HCT116 (cell line): Measurements from ENCODE around the gene KRT26. TPM values are rescaled to one million over a fixed set of nuclear protein-coding genes. Genes with fewer than 3 reads are reported as not detected.

Experiments used
- ATAC-seq: fragments of 200-7000 bp; cut with Tn5 transposase; 2 replicates; pipeline ENCODE4 v1.9.1; 2020; ENCODE audit warnings: mild to moderate bottlenecking, moderate library complexity
- BruUV-seq: library from RNA; stranded (reverse); fragments of 400-500 nt; replicated peaks from 2 replicates; lab custom pipeline; 2021; lab: Mats Ljungman, UMichigan
- CTCF ChIA-PET: fragments of 300-600 bp; sonication (Branson Sonifier 250); formaldehyde crosslinking; loops from one replicate; lab custom pipeline; 2021; ENCODE audit warnings: antibody characterized with exemption; lab: Charles Lee
- POLR2A ChIA-PET: fragments of 300-600, 350-600 bp; sonication (Branson Sonifier 250); formaldehyde crosslinking; loops from one replicate; lab custom pipeline; 2021; ENCODE audit warnings: antibody characterized with exemption; lab: Charles Lee
- RAD21 ChIA-PET, 2 experiments: fragments of 300-600 bp; sonication (Branson Sonifier 250); formaldehyde crosslinking; loops; one replicate each; lab custom pipeline; 2023; ENCODE audit warnings: low total read pairs in 2 of 2; ENCODE audit not compliant: uncharacterized antibody in 2 of 2, unreplicated experiment in 2 of 2, low non-redundant PET in 1 of 2; lab: Charles Lee
- DNase-seq: peaks from one replicate; pipeline ENCODE4 v3.0.0-alpha.2; 2010; ENCODE audit warnings: low read depth, low spot score
- H2AFZ ChIP-seq: fragments of 200-600 bp; shearing (Covaris generic), sonication (generic); 2 replicates; pipeline ENCODE4 v1.6.1; 2017; ENCODE audit warnings: low read depth, mixed run types, mixed read lengths, antibody characterized with exemption, low read length; ENCODE audit not compliant: poor library complexity, severe bottlenecking
- H3K27ac ChIP-seq: 2 replicates; pipeline ENCODE4 v1.5.1; 2012; ENCODE audit warnings: low read depth, low read length
- H3K27me3 ChIP-seq: fragments of 200-600 bp; sonication (generic); 2 replicates; pipeline ENCODE4 v1.6.1; 2016; ENCODE audit warnings: mixed run types, low read length, mixed read lengths; ENCODE audit not compliant: insufficient read depth
- H3K36me3 ChIP-seq, 2 experiments: fragments of 200-500 bp in 1 of 2; fragments of 200-600 bp in 1 of 2; sonication (Bioruptor generic) in 1 of 2; sonication (generic) in 1 of 2; 2 replicates each; pipeline versions ENCODE4 v1.5.1 to v1.6.1; 2014 to 2016; ENCODE audit warnings: low read length in 2 of 2, inconsistent platforms in 1 of 2, mixed read lengths in 1 of 2, mixed run types in 1 of 2; ENCODE audit not compliant: insufficient read depth in 2 of 2, control insufficient read depth in 1 of 2
- H3K4me1 ChIP-seq, 2 experiments: fragments of 200-600 bp in 1 of 2; sonication (generic) in 1 of 2; 2 replicates each; pipeline versions ENCODE4 v1.5.1 to v1.6.1; 2012 to 2017; ENCODE audit warnings: low read length in 2 of 2, inconsistent platforms in 1 of 2, mild to moderate bottlenecking in 1 of 2, mixed read lengths in 1 of 2, mixed run types in 1 of 2, moderate library complexity in 1 of 2; ENCODE audit not compliant: insufficient read depth in 2 of 2, control insufficient read depth in 1 of 2
- H3K4me2 ChIP-seq: fragments of 200-600 bp; sonication (generic); 2 replicates; pipeline ENCODE4 v1.6.1; 2017; ENCODE audit warnings: mixed run types, low read length, mixed read lengths
- H3K4me3 ChIP-seq, 2 experiments: fragments of 200-600 bp in 1 of 2; sonication (generic) in 1 of 2; replicated peaks in 1 of 2; 2 replicates each; pipeline ENCODE4 v1.5.1; 2011 to 2016; ENCODE audit warnings: low read length in 2 of 2, control low read depth in 1 of 2, low read depth in 1 of 2, mild to moderate bottlenecking in 1 of 2, mixed read lengths in 1 of 2, mixed run types in 1 of 2
- H3K79me2 ChIP-seq: fragments of 200-600 bp; sonication (generic); 2 replicates; pipeline ENCODE4 v1.6.1; 2017; ENCODE audit warnings: mild to moderate bottlenecking, mixed run types, low read length, moderate library complexity, mixed read lengths; ENCODE audit not compliant: insufficient read depth
- H3K9ac ChIP-seq: fragments of 200-600 bp; sonication (generic); 2 replicates; pipeline ENCODE4 v1.6.1; 2016; ENCODE audit warnings: low read length, mixed read lengths
- H3K9me2 ChIP-seq: fragments of 200-600 bp; sonication (generic), shearing (Covaris generic); 2 replicates; pipeline ENCODE4 v1.6.1; 2017; ENCODE audit warnings: mixed run types, mild to moderate bottlenecking, moderate library complexity; ENCODE audit not compliant: insufficient read depth
- H3K9me3 ChIP-seq, 2 experiments: fragments of 200-500 bp in 1 of 2; fragments of 200-600 bp in 1 of 2; sonication (Bioruptor generic) in 1 of 2; sonication (generic) in 1 of 2; 2 replicates each; pipeline ENCODE4 v1.6.1; 2014 to 2017; ENCODE audit warnings: low read length in 2 of 2, mixed read lengths in 2 of 2, inconsistent platforms in 1 of 2, low read depth in 1 of 2, mild to moderate bottlenecking in 1 of 2, mixed run types in 1 of 2, moderate library complexity in 1 of 2; ENCODE audit not compliant: control insufficient read depth in 1 of 2, insufficient read depth in 1 of 2
- H4K20me1 ChIP-seq: fragments of 200-600 bp; sonication (generic), shearing (Covaris generic); 2 replicates; pipeline ENCODE4 v1.6.1; 2017; ENCODE audit warnings: mixed run types, mild to moderate bottlenecking, moderate library complexity; ENCODE audit not compliant: insufficient read depth
- ATF3 ChIP-seq: IDR thresholded peaks from 2 replicates; pipeline ENCODE4 v1.6.1; 2012
- CTCF ChIP-seq, 3 experiments: fragments of 200-600 bp in 1 of 3; sonication (generic) in 1 of 3; IDR thresholded peaks in 2 of 3; conservative IDR thresholded peaks in 1 of 3; 2 replicates each; pipeline ENCODE4 v1.5.1; 2012 to 2017; ENCODE audit warnings: low read depth in 2 of 3, low read length in 2 of 3, antibody characterized with exemption in 1 of 3, borderline replicate concordance in 1 of 3, control low read depth in 1 of 3, mild to moderate bottlenecking in 1 of 3, mixed read lengths in 1 of 3, mixed run types in 1 of 3, moderate library complexity in 1 of 3; ENCODE audit not compliant: insufficient read depth in 1 of 3
- EGR1 ChIP-seq: IDR thresholded peaks from 2 replicates; pipeline ENCODE4 v1.6.1; 2012; ENCODE audit warnings: low read depth
- ELF1 ChIP-seq: IDR thresholded peaks from 2 replicates; pipeline ENCODE4 v1.6.1; 2012; ENCODE audit warnings: low read depth, borderline replicate concordance
- EZH2 ChIP-seq: fragments of 200-600 bp; sonication (generic); IDR thresholded peaks from 2 replicates; pipeline ENCODE4 v1.6.1; 2017; ENCODE audit warnings: antibody characterized with exemption, mixed run types
- EZH2phosphoT487 ChIP-seq: fragments of 200-600 bp; IDR thresholded peaks from 2 replicates; pipeline ENCODE4 v1.6.1; 2018; ENCODE audit warnings: antibody characterized with exemption, borderline replicate concordance
- FOSL1 ChIP-seq: IDR thresholded peaks from 2 replicates; pipeline ENCODE4 v1.6.1; 2012; ENCODE audit warnings: low read depth
- SP1 ChIP-seq: IDR thresholded peaks from 2 replicates; pipeline ENCODE4 v1.6.1; 2012; ENCODE audit warnings: low read depth
- ZBTB33 ChIP-seq: IDR thresholded peaks from 2 replicates; pipeline ENCODE4 v1.6.1; 2011; ENCODE audit warnings: mild to moderate bottlenecking, low read length, moderate library complexity; ENCODE audit not compliant: insufficient replicate concordance; ENCODE audit errors: extremely low read depth
- ZFX ChIP-seq: fragments of 450-650 bp; IDR thresholded peaks from 2 replicates; pipeline ENCODE4 v1.6.1; 2017
- intact Hi-C: fragments of 100-400 bp; cut with micrococcal nuclease; formaldehyde crosslinking; loops from 2 replicates; pipeline ENCODE4 v1.10.0; 2022
- total RNA-seq: library from RNA; stranded (reverse); gene quantifications from one replicate; pipeline ENCODE4 v1.2.1, GENCODE V29; 2021; ENCODE audit not compliant: unreplicated experiment

The KRT26 gene
- total RNA-seq, 1 experiment from 2014 or later = not detected

- CTCF ChIA-PET = no interaction called here
- DNase-seq = no peak
- BruUV-seq = no TSS peak
- TF ChIP-seq FOSL1 = no peak
- no peak for TF ChIP-seq ELF1
- no peak for TF ChIP-seq EZH2phosphoT487
- TF ChIP-seq CTCF (IDR thresholded peaks at IDR 0.05 in 2 of 3, conservative IDR thresholded peaks at IDR 0.05 in 1 of 3; ENCODE audit: borderline replicate concordance in 1 of 3, insufficient read depth in 1 of 3, low read depth in 2 of 3, low read length in 2 of 3) = no peak
- TF ChIP-seq ATF3 = no peak
- TF ChIP-seq ZFX = no peak
- TF ChIP-seq SP1 = no peak
- TF ChIP-seq ZBTB33 = no peak
- TF ChIP-seq EGR1 = no peak
- no peak for TF ChIP-seq EZH2
- TF ChIP-seq, all 23 proteins: peak for 0
- Histone ChIP-seq H3K4me3 (no peak within 1 kb of the TSS), H3K36me3 (no peaks in the 10 kb centered on the region), H3K79me2 (no peaks in the 10 kb centered on the region), H3K27ac (no peak within 1 kb of the TSS), H3K27me3 (no peaks in the 10 kb centered on the region), H3K4me1 (peaks cover 3 to 9% of the 10 kb centered on the region in 2 experiments; a peak in 3 of 4 replicates), H3K9me2 (no peaks in the 10 kb centered on the region), H3K4me2 (no peak within 1 kb of the TSS), H3K9me3 (no peaks in the 10 kb centered on the region), H2AFZ (no peak within 1 kb of the TSS), H3K9ac (no peak within 1 kb of the TSS), H4K20me1 (no peaks in the 10 kb centered on the region)
- intact Hi-C loops = loop anchor here (5.0 to 10.0 kb wide), 2 partner anchors 605 to 847 kb away; no protein-coding TSS in a partner anchor
- ChIA-PET POLR2A (no interaction called here), RAD21 (no interaction called here)
- ATAC-seq = no peak
Measured at GRCh38 chr17:40799859-40800258, 27.9 kb upstream of the KRT26 start, which contains the start of gene KRT28. KRT28 (minus strand) TSS chr17:40799959; CDS start chr17:40799893, 66 bp downstream.
